Lower leg skin (tissue), 3 donors: ENCODE data around the gene MDH1.

Experiments
- POLR2A ChIP-seq, 2 donors: fragments of 450-650 bp; IDR thresholded peaks; one replicate each; pipeline ENCODE4 v1.6.1; 2016 to 2017; ENCODE audit warnings: antibody characterized with exemption in 2 of 2, mild to moderate bottlenecking in 1 of 2, moderate library complexity in 1 of 2
- TF ChIP-seq, protein P1 (sequence below), 3 donors: fragments of 450-650 bp; IDR thresholded peaks; one replicate each; pipeline ENCODE4 v1.5.1; 2016; ENCODE audit warnings: antibody characterized with exemption in 3 of 3, mild to moderate bottlenecking in 3 of 3, moderate library complexity in 2 of 3

DNA sequence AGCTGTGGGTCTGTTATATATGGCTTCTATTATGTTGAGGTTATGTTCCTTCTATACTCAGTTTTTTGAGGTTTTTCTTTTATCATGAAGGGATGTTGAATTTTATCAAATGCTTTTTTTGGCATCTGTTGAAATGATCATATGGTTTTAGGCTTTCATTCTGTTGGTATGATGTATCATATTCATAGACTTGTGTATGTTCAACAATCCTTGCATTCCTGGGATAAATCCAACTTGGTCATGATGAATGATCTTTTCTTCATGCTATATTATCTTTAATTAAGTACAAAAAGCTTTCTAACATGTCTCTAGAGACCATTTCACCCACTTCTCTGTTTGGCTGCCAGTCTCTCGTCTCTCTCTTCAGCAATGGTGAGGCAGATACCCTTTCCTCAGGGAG is 54.2 kb downstream of the MDH1 start:
- TF ChIP-seq, protein P1, sequence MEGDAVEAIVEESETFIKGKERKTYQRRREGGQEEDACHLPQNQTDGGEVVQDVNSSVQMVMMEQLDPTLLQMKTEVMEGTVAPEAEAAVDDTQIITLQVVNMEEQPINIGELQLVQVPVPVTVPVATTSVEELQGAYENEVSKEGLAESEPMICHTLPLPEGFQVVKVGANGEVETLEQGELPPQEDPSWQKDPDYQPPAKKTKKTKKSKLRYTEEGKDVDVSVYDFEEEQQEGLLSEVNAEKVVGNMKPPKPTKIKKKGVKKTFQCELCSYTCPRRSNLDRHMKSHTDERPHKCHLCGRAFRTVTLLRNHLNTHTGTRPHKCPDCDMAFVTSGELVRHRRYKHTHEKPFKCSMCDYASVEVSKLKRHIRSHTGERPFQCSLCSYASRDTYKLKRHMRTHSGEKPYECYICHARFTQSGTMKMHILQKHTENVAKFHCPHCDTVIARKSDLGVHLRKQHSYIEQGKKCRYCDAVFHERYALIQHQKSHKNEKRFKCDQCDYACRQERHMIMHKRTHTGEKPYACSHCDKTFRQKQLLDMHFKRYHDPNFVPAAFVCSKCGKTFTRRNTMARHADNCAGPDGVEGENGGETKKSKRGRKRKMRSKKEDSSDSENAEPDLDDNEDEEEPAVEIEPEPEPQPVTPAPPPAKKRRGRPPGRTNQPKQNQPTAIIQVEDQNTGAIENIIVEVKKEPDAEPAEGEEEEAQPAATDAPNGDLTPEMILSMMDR (IDR thresholded peaks at IDR 0.05), result no peak
- TF ChIP-seq POLR2A (IDR thresholded peaks at IDR 0.05), result no peak
